HepG2 (cell line): ENCODE data around the gene MBD3.

Experiments
- ZNF589 ChIP-seq: sonication (generic); formaldehyde crosslinking; conservative IDR thresholded peaks from 2 replicates; pipeline ENCODE4 v1.8.0; 2022; ENCODE audit warnings: mild to moderate bottlenecking, moderate library complexity, missing genetic modification reagents
- TF ChIP-seq, protein P1 (sequence below): sonication (generic); formaldehyde crosslinking; IDR thresholded peaks from 2 replicates; pipeline ENCODE4 v1.5.0; 2020; ENCODE audit warnings: mild to moderate bottlenecking, missing genetic modification reagents, moderate library complexity
- TF ChIP-seq, protein P2 (sequence below): sonication (generic); formaldehyde crosslinking; IDR thresholded peaks from 2 replicates; pipeline ENCODE4 v1.4.0; 2020; ENCODE audit warnings: mild to moderate bottlenecking, missing genetic modification reagents, borderline replicate concordance

DNA sequence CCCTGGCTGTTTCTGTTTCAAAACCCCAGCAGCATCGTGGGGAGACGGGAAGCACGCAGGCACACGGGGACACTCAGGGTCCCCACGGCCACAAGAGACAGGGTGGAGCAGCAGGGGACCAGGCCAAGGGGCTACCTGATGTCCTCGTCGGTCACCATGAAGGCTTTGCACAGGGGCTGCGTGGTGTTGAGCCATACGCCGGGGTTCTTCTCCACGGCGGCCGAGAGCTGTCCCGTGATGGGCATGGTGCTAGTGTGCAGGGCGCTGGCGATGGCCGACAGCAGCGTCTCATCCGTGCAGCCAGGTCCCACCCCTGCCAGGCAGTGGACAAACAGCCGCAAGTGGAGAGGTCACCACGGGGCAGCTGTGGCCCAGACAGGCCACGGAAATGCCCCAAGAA lies 11.7 kb downstream of the MBD3 start:
- TF ChIP-seq, protein P1, sequence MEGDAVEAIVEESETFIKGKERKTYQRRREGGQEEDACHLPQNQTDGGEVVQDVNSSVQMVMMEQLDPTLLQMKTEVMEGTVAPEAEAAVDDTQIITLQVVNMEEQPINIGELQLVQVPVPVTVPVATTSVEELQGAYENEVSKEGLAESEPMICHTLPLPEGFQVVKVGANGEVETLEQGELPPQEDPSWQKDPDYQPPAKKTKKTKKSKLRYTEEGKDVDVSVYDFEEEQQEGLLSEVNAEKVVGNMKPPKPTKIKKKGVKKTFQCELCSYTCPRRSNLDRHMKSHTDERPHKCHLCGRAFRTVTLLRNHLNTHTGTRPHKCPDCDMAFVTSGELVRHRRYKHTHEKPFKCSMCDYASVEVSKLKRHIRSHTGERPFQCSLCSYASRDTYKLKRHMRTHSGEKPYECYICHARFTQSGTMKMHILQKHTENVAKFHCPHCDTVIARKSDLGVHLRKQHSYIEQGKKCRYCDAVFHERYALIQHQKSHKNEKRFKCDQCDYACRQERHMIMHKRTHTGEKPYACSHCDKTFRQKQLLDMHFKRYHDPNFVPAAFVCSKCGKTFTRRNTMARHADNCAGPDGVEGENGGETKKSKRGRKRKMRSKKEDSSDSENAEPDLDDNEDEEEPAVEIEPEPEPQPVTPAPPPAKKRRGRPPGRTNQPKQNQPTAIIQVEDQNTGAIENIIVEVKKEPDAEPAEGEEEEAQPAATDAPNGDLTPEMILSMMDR (CRISPR knock-in tag): no peak
- TF ChIP-seq ZNF589 (CRISPR knock-in tag): no peak
- TF ChIP-seq, protein P2, sequence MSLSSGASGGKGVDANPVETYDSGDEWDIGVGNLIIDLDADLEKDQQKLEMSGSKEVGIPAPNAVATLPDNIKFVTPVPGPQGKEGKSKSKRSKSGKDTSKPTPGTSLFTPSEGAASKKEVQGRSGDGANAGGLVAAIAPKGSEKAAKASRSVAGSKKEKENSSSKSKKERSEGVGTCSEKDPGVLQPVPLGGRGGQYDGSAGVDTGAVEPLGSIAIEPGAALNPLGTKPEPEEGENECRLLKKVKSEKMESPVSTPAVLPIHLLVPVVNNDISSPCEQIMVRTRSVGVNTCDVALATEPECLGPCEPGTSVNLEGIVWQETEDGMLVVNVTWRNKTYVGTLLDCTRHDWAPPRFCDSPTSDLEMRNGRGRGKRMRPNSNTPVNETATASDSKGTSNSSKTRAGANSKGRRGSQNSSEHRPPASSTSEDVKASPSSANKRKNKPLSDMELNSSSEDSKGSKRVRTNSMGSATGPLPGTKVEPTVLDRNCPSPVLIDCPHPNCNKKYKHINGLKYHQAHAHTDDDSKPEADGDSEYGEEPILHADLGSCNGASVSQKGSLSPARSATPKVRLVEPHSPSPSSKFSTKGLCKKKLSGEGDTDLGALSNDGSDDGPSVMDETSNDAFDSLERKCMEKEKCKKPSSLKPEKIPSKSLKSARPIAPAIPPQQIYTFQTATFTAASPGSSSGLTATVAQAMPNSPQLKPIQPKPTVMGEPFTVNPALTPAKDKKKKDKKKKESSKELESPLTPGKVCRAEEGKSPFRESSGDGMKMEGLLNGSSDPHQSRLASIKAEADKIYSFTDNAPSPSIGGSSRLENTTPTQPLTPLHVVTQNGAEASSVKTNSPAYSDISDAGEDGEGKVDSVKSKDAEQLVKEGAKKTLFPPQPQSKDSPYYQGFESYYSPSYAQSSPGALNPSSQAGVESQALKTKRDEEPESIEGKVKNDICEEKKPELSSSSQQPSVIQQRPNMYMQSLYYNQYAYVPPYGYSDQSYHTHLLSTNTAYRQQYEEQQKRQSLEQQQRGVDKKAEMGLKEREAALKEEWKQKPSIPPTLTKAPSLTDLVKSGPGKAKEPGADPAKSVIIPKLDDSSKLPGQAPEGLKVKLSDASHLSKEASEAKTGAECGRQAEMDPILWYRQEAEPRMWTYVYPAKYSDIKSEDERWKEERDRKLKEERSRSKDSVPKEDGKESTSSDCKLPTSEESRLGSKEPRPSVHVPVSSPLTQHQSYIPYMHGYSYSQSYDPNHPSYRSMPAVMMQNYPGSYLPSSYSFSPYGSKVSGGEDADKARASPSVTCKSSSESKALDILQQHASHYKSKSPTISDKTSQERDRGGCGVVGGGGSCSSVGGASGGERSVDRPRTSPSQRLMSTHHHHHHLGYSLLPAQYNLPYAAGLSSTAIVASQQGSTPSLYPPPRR (CRISPR knock-in tag): no peak
